GM21381 (cell line): ENCODE measurements around the gene PDE1A.

Source experiments
- ATAC-seq: cut with Tn5 transposase; IDR thresholded peaks from one replicate; pipeline ENCODE4 v1.9.1; 2021; ENCODE audit warnings: mild to moderate bottlenecking, moderate library complexity; ENCODE audit not compliant: unreplicated experiment

The PDE1A gene

DNA sequence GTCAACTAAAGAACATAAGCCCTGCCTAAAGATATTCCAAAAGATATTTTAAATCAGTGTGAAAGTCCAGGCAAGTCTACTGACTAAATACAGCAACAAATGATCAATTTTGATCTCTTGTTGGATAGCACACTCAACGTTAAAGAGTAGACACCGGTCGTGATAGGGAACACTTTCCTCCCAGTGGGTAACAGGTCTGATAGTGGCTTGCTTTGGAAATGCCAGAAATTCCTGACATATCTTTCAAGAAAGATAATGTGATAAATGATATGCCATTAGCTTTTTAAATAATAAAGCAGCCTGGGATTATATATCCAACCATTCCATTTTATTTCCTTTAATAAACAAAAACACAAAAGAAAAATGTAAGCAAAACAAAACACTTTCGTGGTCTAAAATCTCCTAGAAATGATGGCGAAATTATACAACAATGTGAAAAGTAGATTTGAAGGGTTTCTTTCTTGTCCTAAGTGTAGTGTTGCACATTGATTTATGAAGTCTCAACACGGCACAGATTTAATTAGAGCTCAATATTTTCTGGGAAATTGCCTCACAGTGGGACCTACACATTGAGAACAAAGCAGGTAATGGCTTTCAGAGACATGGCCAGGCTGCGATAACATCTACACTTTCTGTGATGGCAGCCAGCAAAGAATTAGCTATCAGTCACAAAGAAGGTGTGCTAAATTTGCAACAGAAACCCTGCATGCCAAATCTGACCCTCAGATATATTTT, 282.6 kb downstream of the PDE1A start:
- ATAC-seq = no peak

- ATAC-seq = no peak
Observed at GRCh38 chr2:182142062-182142461, 284.8 kb downstream of the PDE1A start.

- no peak for ATAC-seq
Observed at GRCh38 chr2:182134201-182134600, 292.6 kb downstream of the PDE1A start.

- no peak for ATAC-seq
Observed at GRCh38 chr2:182133195-182133891, 293.5 kb downstream of the PDE1A start.

GRCh38 chr2:182132605-182133004, 294.2 kb downstream of the PDE1A start:
- ATAC-seq = no peak

DNA sequence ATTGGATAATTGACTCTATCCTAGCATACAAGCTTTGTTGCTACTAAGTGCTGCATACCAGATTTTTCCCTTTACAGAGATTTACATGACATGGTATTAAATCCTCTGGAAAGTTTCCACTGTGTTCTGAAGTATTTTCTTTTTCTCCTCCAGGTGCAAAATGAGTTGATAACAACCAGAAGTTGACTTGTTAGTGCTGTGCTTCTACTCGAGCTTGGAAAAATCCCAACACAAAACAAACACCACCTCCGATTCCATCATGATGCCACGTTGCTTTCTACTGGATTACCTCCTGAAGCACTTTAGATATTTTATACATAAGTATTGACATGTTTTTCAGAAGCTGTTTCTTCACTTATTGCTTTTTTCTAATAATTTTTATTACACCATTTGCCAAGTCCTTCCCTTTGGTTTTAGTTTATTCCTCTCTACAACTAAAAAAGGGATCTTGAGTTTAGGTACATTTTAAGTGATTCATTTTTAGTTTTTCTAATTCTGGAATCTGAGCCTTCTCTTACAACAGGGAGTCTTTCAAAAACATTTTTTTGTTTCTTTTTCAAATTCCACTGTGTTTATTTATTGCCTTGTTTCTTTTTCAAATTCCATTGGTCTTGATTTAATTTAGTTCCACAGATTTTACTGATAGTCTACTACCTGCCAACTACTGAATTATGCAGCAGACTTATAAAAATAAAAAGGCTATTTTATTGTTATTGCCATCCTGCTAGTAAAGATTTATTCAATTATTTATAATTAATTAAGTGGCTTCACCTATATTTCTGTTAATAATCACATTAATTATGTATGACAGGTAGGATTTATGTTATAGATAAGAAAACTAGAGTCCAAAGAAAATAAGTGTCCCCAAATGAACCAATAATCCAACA, 297.8 kb downstream of the PDE1A start:
- no peak for ATAC-seq

GRCh38 chr2:182117196-182117595, 309.6 kb downstream of the PDE1A start:
- no peak for ATAC-seq

- ATAC-seq = no peak
Observed at GRCh38 chr2:182116774-182117173, 310.1 kb downstream of the PDE1A start.

DNA sequence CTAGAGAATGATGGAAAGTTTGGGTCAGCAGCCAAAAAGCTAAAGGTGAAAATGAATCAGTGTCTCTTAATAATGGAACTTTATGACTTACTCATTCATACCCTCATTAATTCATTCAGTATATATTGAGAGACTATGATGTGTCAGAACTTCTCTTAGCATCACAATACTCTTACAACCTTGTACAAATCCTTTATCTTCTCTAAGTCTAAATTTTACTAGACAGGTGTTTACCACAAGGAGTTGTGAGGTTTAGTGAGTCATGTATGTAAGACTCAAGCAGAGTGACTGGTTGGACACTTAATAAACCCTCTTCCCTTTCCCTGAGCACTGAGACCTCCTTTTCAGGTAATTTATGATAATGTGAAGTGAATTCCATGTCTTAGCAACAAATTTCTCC, 311.6 kb downstream of the PDE1A start:
- ATAC-seq = no peak

DNA sequence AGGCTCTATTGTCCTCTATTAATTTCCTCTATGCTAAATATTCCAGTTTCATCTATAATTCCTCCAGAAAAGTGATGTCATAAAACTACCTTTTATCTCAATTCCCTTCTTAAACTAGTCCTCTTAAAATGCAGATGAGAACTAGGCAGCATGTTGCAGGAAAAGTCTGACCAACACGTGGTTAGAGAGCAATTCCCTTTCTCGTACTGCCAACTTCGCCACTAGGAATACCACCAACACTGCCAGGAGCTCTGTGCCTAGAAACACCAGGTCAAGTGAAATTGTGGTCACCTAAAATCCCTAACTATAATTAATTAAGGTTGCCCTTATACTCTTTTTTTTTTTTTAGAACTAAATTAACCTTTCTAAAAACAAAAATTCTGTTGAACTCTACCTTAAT, 313.5 kb downstream of the PDE1A start:
- ATAC-seq = no peak

- ATAC-seq = no peak
Observed at GRCh38 chr2:182110347-182110746, 316.5 kb downstream of the PDE1A start.

GRCh38 chr2:182103526-182103925, 323.3 kb downstream of the PDE1A start:
- no peak for ATAC-seq

GRCh38 chr2:182101263-182101662, 325.6 kb downstream of the PDE1A start:
- no peak for ATAC-seq

DNA sequence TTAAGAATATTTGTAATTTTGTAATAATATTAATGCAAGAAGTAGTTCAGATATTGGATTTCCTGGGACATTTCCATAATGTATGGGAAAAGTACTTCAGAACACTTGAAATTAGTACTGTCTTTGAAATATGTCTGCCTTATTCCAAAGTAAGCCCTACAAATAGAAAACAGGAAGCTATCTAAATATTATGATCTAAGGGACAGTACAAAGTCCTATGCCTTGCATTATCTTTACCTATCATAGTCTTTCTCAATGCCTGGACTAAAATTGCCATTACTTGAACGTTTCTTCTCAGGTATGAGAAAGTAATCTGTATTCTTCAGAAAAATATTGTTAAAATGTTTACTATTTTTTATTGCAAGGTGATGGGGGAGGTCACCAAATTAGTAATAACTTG, 328.2 kb downstream of the PDE1A start:
- ATAC-seq = no peak

GRCh38 chr2:182097571-182098164, 329.2 kb downstream of the PDE1A start:
- ATAC-seq = no peak

GRCh38 chr2:182090486-182090885, 336.4 kb downstream of the PDE1A start:
- ATAC-seq = no peak
